ENCODE results near the gene RAD1. TPM values are rescaled to one million over a fixed set of nuclear protein-coding genes. Genes with fewer than 3 reads are reported as not detected.
"Not testable (repeated sequence)": the region's sequence is repeated elsewhere in the genome, so short reads cannot be mapped to it uniquely, and the experiment has no call there.

RAD1 gene
- total RNA-seq, 4 donors from 2014 or later: 5.1 to 36.2 (median 25.0) TPM

DNA sequence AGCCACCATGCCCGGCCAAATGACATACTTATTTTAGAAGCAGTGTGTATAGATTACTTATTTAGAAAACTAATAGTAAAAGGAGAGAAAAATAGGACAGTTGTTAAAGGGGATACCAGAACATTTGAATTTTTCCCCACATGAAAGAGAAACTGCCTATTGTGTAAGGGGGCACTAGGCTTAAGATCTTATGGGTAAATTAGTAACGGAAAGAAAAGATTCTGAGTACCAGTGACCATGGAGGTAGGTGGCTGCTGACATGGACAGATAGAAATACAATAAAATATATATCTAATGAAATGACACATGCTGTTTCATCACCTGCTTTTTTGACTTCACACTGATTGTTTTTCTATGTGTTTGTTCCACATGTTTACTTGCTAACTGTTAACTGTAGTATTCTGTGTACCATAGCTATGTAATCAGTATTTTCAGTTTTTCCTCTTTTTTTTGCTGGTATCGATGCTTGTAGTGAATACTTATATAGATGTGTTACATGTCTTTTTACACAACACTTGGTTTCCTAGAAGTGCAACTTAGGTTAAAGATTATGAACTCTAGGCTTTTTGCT lies 11.1 kb upstream of the RAD1 start:
- TF ChIP-seq, protein P1, sequence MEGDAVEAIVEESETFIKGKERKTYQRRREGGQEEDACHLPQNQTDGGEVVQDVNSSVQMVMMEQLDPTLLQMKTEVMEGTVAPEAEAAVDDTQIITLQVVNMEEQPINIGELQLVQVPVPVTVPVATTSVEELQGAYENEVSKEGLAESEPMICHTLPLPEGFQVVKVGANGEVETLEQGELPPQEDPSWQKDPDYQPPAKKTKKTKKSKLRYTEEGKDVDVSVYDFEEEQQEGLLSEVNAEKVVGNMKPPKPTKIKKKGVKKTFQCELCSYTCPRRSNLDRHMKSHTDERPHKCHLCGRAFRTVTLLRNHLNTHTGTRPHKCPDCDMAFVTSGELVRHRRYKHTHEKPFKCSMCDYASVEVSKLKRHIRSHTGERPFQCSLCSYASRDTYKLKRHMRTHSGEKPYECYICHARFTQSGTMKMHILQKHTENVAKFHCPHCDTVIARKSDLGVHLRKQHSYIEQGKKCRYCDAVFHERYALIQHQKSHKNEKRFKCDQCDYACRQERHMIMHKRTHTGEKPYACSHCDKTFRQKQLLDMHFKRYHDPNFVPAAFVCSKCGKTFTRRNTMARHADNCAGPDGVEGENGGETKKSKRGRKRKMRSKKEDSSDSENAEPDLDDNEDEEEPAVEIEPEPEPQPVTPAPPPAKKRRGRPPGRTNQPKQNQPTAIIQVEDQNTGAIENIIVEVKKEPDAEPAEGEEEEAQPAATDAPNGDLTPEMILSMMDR (IDR thresholded peaks at IDR 0.05): no peak
- TF ChIP-seq POLR2A (IDR thresholded peaks at IDR 0.05): no peak
- Histone ChIP-seq H3K9me3 (no peaks in the 10 kb centered on the region), H3K36me3 (no peaks in the 10 kb centered on the region), H3K4me1 (peaks cover 0 to 7% of the 10 kb centered on the region in 2 donors), H3K27ac (no peak overlapping the region), H3K4me3 (no peak overlapping the region), H3K27me3 (no peaks in the 10 kb centered on the region)
- intact Hi-C loops (cut with DNase I; ENCODE audit: low total_unique reads): no loop called here
- no peak for DNase-seq

GRCh38 chr5:34924462-34924765 lies 9.1 kb upstream of the RAD1 start:
- DNase-seq: no peak
- H3K4me3 ChIP-seq: no peak overlapping the region
- H3K27ac ChIP-seq: peak overlapping the region in 1 of 2 donors; percentile 8
- peaks cover 0 to 7% of the 10 kb centered on the region in 2 donors for H3K4me1 ChIP-seq
- TF ChIP-seq POLR2A (IDR thresholded peaks at IDR 0.05): no peak
- TF ChIP-seq, protein P1 (IDR thresholded peaks at IDR 0.05): no peak
- H3K27me3 ChIP-seq: no peaks in the 10 kb centered on the region
- no peaks in the 10 kb centered on the region for H3K36me3 ChIP-seq
- intact Hi-C loops (cut with DNase I; ENCODE audit: low total_unique reads): no loop called here
- no peaks in the 10 kb centered on the region for H3K9me3 ChIP-seq

DNA sequence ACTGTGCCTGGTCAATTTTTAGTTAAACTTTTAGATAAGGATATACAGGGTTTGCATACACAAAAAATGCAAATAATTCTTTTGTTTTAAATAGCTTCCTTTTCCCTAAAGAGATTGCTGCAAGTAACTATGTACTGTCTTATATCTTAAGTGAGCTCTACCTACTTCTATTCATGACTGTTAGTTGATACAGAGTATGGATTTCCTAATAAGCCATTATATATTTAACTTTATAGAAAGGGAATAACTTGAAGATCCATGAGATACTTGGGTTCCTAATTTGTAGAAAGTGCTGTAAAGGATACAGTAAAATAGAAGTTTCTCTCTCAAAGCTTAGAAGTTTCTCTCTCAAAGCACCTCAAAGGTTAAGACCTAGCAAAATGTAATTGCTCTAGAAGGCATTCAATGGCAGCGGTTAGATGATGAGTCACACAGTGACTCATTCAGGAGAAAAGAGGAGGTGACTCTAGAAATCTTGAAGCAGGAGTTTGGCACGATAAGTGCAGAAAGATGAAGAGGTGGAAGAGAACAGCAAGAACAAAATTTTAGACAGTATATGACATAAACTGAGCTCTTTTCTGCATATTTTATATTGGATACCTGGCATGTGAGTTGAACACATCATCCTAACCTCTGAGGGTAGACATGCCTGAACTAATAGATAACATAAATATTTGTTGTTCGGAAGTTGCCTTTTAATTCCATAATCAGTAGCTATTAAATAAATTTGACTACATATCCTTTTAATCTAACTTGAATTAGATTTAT lies 8.6 kb upstream of the RAD1 start:
- no peak overlapping the region for H3K4me3 ChIP-seq
- no peak for TF ChIP-seq POLR2A (IDR thresholded peaks at IDR 0.05)
- TF ChIP-seq, protein P1 (IDR thresholded peaks at IDR 0.05): no peak
- H3K27ac ChIP-seq: peak overlapping the region in 1 of 2 donors; percentile 8
- H3K9me3 ChIP-seq: no peaks in the 10 kb centered on the region
- no peaks in the 10 kb centered on the region for H3K27me3 ChIP-seq
- intact Hi-C loops (cut with DNase I; ENCODE audit: low total_unique reads): no loop called here
- no peak for DNase-seq
- no peaks in the 10 kb centered on the region for H3K36me3 ChIP-seq
- H3K4me1 ChIP-seq: peaks cover 0 to 7% of the 10 kb centered on the region in 2 donors

GRCh38 chr5:34923256-34923655 lies 8.0 kb upstream of the RAD1 start:
- H3K27me3 ChIP-seq; DNase-seq; H3K9me3 ChIP-seq; H3K27ac ChIP-seq; H3K4me1 ChIP-seq; H3K36me3 ChIP-seq; intact Hi-C loops (cut with DNase I; ENCODE audit: low total_unique reads); H3K4me3 ChIP-seq: not testable (repeated sequence)

DNA sequence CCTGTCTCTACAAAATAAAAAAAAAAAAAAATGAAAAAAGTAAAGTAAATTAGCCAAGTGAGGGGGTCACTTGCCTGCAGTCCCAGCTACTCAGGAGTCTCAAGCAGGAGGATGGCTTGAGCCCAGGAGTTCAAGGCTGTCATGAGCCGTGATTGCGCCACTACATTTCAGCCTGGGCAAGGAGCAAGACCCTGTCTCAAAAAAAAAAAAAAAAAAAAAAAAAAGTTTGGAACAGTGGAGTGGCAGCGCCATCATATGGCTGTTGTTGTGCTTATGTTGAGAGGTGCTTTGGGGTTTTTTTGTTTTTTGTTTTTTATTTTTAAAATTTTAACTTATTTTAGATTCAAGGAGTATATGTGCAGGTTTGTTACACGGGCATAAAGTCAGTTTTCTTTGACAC lies 3.8 kb upstream of the RAD1 start:
- H3K4me3 ChIP-seq: no peak overlapping the region
- DNase-seq: no peak
- TF ChIP-seq, protein P1 (IDR thresholded peaks at IDR 0.05): no peak
- TF ChIP-seq POLR2A (IDR thresholded peaks at IDR 0.05): no peak
- no peaks in the 10 kb centered on the region for H3K36me3 ChIP-seq
- intact Hi-C loops (cut with DNase I; ENCODE audit: low total_unique reads): no loop called here
- no peaks in the 10 kb centered on the region for H3K27me3 ChIP-seq
- H3K9me3 ChIP-seq: no peaks in the 10 kb centered on the region
- H3K27ac ChIP-seq: no peak overlapping the region
- peaks cover 10 to 14% of the 10 kb centered on the region in 2 donors for H3K4me1 ChIP-seq
